Chondrocyte (in vitro differentiated cells): ENCODE data around the gene EDRF1. TPM values are rescaled to one million over a fixed set of nuclear protein-coding genes. Genes with fewer than 3 reads are reported as not detected.

Experiments
- DNase-seq: peaks from one replicate; pipeline ENCODE4 v3.0.0; 2021; ENCODE audit warnings: mixed read lengths, low spot score
- H3K27ac Mint-ChIP-seq: one replicate; pipeline ENCODE4 v1.8.0; 2021; ENCODE audit warnings: mild to moderate bottlenecking, moderate library complexity, mixed read lengths; ENCODE audit not compliant: unreplicated experiment
- H3K27me3 Mint-ChIP-seq: 2 replicates; pipeline ENCODE4 v1.8.0; 2021; ENCODE audit warnings: low read depth, mixed read lengths
- H3K36me3 Mint-ChIP-seq: 2 replicates; pipeline ENCODE4 v1.8.0; 2021; ENCODE audit warnings: low read depth, mixed read lengths
- H3K4me1 Mint-ChIP-seq: 2 replicates; pipeline ENCODE4 v1.8.0; 2021; ENCODE audit warnings: low read depth, mild to moderate bottlenecking, mixed read lengths
- H3K4me3 Mint-ChIP-seq: one replicate; pipeline ENCODE4 v1.8.0; 2021; ENCODE audit warnings: mild to moderate bottlenecking, moderate library complexity, mixed read lengths; ENCODE audit not compliant: unreplicated experiment
- H3K9me3 Mint-ChIP-seq: 2 replicates; pipeline ENCODE4 v1.8.0; 2021; ENCODE audit warnings: low read depth, mixed read lengths
- total RNA-seq: library from RNA; stranded (reverse); gene quantifications from 3 replicates; pipeline ENCODE4 v1.2.1, GENCODE V29; 2021
- TF ChIP-seq, protein P1 (sequence below): fragments of 200-600 bp; sonication (generic); IDR thresholded peaks from 2 replicates; pipeline ENCODE4 v1.5.0; 2021; ENCODE audit warnings: antibody characterized with exemption, mild to moderate bottlenecking, moderate library complexity

The EDRF1 gene
- total RNA-seq, 1 donor from 2014 or later = 14.8 TPM

DNA sequence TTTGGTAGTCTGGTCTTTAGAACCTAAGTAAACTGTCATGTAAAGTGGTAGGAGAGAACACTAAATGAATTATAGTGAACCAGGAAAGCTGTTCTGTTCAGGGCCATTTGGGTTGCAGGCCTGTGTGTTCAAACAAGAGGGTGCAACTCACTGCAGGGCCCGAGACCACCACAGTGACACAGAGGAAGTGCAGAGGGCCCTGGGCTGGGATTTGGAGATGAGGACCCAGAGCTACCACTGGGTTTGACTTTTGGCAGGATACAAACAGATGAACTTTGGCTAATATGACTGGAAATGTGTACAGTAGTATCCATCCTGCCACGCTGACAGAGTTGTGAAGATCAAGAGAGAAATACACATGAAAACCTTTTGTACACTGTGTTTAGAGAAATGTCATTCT lies 46.3 kb downstream of the EDRF1 start:
- H3K27me3 Mint-ChIP-seq = no peaks in the 10 kb centered on the region
- DNase-seq = no peak
- H3K9me3 Mint-ChIP-seq = no peaks in the 10 kb centered on the region
- peaks cover 13% of the 10 kb centered on the region for H3K4me1 Mint-ChIP-seq
- TF ChIP-seq, protein P1, sequence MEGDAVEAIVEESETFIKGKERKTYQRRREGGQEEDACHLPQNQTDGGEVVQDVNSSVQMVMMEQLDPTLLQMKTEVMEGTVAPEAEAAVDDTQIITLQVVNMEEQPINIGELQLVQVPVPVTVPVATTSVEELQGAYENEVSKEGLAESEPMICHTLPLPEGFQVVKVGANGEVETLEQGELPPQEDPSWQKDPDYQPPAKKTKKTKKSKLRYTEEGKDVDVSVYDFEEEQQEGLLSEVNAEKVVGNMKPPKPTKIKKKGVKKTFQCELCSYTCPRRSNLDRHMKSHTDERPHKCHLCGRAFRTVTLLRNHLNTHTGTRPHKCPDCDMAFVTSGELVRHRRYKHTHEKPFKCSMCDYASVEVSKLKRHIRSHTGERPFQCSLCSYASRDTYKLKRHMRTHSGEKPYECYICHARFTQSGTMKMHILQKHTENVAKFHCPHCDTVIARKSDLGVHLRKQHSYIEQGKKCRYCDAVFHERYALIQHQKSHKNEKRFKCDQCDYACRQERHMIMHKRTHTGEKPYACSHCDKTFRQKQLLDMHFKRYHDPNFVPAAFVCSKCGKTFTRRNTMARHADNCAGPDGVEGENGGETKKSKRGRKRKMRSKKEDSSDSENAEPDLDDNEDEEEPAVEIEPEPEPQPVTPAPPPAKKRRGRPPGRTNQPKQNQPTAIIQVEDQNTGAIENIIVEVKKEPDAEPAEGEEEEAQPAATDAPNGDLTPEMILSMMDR = no peak
- H3K27ac Mint-ChIP-seq = no peak overlapping the region
- H3K36me3 Mint-ChIP-seq = peaks cover 28% of the 10 kb centered on the region
- no peak overlapping the region for H3K4me3 Mint-ChIP-seq

DNA sequence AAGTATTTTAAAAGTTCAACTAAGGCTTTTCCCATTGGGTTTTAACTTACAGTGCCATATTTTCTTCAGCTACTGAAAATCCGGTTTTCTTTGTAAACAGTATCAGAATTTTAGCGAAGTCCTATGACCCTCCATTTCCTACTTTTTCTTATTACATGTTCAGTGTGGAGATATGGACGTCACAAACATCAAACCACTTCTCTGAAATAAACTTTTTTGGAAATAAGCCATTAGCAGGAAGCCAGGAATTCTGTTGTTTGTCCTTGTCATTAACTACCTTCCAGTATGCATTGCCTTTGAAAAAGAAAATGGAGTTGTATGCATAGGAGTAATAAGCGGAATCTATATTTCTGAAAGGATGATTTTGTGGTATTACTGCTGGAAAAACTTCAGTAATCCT lies 47.0 kb downstream of the EDRF1 start:
- no peak for DNase-seq
- H3K27ac Mint-ChIP-seq = no peak overlapping the region
- H3K9me3 Mint-ChIP-seq = no peaks in the 10 kb centered on the region
- no peak overlapping the region for H3K4me3 Mint-ChIP-seq
- H3K4me1 Mint-ChIP-seq = peaks cover 13% of the 10 kb centered on the region
- TF ChIP-seq, protein P1 = no peak
- peaks cover 26% of the 10 kb centered on the region for H3K36me3 Mint-ChIP-seq
- no peaks in the 10 kb centered on the region for H3K27me3 Mint-ChIP-seq

DNA sequence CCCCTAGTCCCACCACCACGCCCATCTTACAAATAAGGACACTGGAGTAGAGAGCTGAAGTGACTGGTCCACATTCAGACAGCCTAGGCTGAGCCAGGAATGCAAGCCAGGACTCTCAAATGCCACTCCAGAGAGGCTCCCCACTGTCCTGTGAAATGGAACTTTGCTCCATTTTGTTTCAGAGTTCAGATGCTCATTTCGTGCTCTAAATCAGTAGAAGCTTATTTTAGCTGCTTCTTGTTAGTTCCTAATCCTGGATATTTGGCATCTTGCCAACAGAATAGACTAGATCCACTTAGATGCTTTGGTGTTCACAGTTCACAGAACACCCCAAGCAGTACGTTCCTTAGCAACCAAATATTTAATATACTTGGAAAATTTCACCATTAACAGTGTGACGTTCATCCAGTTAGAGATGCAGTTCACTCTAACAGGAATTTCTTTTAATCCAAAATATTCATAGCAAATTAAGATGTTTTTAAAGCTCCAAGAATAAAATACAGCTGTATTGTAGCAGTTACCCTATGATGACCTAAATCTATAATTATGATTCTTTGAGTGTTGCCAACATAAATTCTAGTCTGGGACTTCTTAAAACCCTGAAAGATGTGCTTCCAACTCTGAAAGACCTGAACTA lies 48.8 kb downstream of the EDRF1 start:
- no peaks in the 10 kb centered on the region for H3K27me3 Mint-ChIP-seq
- peaks cover 13% of the 10 kb centered on the region for H3K4me1 Mint-ChIP-seq
- no peaks in the 10 kb centered on the region for H3K9me3 Mint-ChIP-seq
- no peak for DNase-seq
- H3K4me3 Mint-ChIP-seq = no peak overlapping the region
- peaks cover 19% of the 10 kb centered on the region for H3K36me3 Mint-ChIP-seq
- TF ChIP-seq, protein P1 = no peak
- H3K27ac Mint-ChIP-seq = peak overlapping the region; percentile 42

DNA sequence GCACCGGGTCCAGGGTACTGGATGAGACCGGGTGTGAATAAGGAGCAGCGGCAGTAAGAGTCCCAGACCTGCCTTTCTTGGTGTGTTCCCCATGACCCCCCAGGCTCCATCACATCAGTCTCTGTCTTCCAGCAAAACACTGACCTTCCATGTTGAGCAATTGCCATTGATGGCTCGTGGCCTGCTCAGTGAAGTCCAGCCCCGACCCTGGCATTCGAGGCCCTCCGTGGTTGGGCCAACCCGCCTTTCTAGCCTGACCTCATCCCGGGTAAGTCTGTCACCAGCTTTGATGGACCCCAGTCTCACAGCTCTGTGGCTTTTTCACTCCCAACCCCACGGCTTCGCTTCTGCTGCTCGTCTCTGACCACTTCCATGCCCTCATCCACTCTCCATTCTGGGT lies 49.7 kb downstream of the EDRF1 start:
- H3K27ac Mint-ChIP-seq = no peak overlapping the region
- peaks cover 15% of the 10 kb centered on the region for H3K36me3 Mint-ChIP-seq
- peaks cover 13% of the 10 kb centered on the region for H3K4me1 Mint-ChIP-seq
- no peaks in the 10 kb centered on the region for H3K9me3 Mint-ChIP-seq
- H3K27me3 Mint-ChIP-seq = no peaks in the 10 kb centered on the region
- no peak for DNase-seq
- no peak overlapping the region for H3K4me3 Mint-ChIP-seq
- TF ChIP-seq, protein P1 = no peak

DNA sequence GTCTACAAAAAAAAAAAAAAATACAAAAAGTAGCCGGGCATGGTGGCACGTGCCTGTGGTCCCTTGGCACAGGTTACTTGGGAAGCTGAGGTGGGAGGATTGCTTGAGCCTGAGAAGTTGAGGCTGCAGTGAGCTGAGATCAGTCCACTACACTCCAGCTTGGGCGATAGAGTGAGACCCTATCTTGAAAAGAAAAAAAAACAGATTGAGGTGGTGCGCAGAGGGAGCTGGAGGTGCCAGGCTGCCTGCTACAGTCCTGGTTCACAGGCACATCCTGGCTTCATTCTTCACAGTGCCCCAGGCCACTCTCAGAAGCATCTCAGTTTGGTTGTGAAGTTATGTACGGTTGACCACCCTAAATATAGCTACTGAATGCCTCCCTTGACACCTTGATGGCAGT lies 51.3 kb downstream of the EDRF1 start:
- Mint-ChIP-seq H3K27ac (no peak overlapping the region), H3K27me3 (peaks cover 3% of the 10 kb centered on the region), H3K9me3 (no peaks in the 10 kb centered on the region), H3K4me3 (no peak overlapping the region), H3K4me1 (peaks cover 13% of the 10 kb centered on the region), H3K36me3 (peaks cover 6% of the 10 kb centered on the region)
- TF ChIP-seq, protein P1 = no peak
- no peak for DNase-seq
